ENCODE measurements around the gene TNFRSF9. TPM values are rescaled to one million over a fixed set of nuclear protein-coding genes. Genes with fewer than 3 reads are reported as not detected.

Gene TNFRSF9
- total RNA-seq, 1 experiment from 2014 or later = not detected

DNA sequence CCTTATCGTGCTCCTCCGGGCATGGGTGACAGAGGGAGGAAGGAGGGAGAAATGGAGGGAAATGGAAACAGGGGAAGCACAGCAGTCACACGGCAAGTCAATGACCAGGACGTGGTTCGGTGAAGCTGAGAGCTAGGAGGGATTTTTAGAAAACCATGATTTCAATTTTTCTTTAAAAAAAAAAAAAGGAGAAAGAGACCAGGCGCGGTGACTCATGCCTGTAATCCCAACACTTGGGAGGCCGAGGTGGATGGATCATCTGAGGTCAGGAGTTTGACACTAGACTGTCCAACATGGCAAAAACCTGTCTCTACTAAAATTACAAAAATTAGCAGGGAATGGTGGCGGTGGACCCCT is 776 bp upstream of the TNFRSF9 start:
- no peaks in the 10 kb centered on the region for H3K79me1 ChIP-seq (ENCODE audit: insufficient read depth, low read depth, low read length, poor library complexity, severe bottlenecking)
- no peaks in the 10 kb centered on the region for H3K79me2 ChIP-seq (ENCODE audit: insufficient read depth, low read length)
- no peaks in the 10 kb centered on the region for H3K23me2 ChIP-seq (ENCODE audit: insufficient read length, low read depth, low read length, poor library complexity, severe bottlenecking)
- Mint-ChIP-seq H3K27ac (no peak overlapping the region), H3K4me1 (peaks cover 6 to 15% of the 10 kb centered on the region in 2 experiments; a peak in 3 of 4 replicates), H3K27me3 (ENCODE audit: low read depth) (peaks cover 62% of the 10 kb centered on the region), H3K9me3 (peaks cover 0 to 2% of the 10 kb centered on the region in 2 experiments; a peak in 1 of 5 replicates), H3K36me3 (ENCODE audit: insufficient read depth in 1 of 3, low read depth in 3 of 3) (no peaks in the 10 kb centered on the region), H3K4me3 (peak overlapping the region in 1 of 2 experiments; percentile 5; a peak in 1 of 5 replicates)
- H4K91ac ChIP-seq (ENCODE audit: insufficient read length, low read depth, low read length) = no peak overlapping the region
- no peak overlapping the region for H2BK15ac ChIP-seq (ENCODE audit: low read depth, low read length)
- no peaks in the 10 kb centered on the region for H3K4me1 ChIP-seq (ENCODE audit: insufficient read depth, low read length)
- no peak overlapping the region for H3K18ac ChIP-seq (ENCODE audit: insufficient read length, low read depth, low read length)
- no peak overlapping the region for H2BK20ac ChIP-seq (ENCODE audit: low read depth, low read length, poor library complexity, severe bottlenecking)
- peaks cover 18% of the 10 kb centered on the region; the same call in 1 of the 2 replicates for H3K27me3 ChIP-seq (ENCODE audit: insufficient read depth, low read length)
- H3K14ac ChIP-seq (ENCODE audit: insufficient read depth, low read length) = no peak overlapping the region
- no peak overlapping the region for H3K23ac ChIP-seq (ENCODE audit: insufficient read length, low read depth, low read length)
- H3K4ac ChIP-seq (ENCODE audit: low read depth, low read length) = no peak overlapping the region
- no peak overlapping the region for H4K5ac ChIP-seq (ENCODE audit: insufficient read length, low read depth, low read length)
- H2AK5ac ChIP-seq (ENCODE audit: insufficient read length, low read length) = no peak overlapping the region
- WGBS (ENCODE audit: extremely low coverage, insufficient read length, low lambda C conversion rate) = no CpG with 5 or more reads among the region's 9 CpGs
- H3K27ac ChIP-seq (ENCODE audit: insufficient read length, low read depth, low read length) = no peak overlapping the region
- TF ChIP-seq, protein P1, sequence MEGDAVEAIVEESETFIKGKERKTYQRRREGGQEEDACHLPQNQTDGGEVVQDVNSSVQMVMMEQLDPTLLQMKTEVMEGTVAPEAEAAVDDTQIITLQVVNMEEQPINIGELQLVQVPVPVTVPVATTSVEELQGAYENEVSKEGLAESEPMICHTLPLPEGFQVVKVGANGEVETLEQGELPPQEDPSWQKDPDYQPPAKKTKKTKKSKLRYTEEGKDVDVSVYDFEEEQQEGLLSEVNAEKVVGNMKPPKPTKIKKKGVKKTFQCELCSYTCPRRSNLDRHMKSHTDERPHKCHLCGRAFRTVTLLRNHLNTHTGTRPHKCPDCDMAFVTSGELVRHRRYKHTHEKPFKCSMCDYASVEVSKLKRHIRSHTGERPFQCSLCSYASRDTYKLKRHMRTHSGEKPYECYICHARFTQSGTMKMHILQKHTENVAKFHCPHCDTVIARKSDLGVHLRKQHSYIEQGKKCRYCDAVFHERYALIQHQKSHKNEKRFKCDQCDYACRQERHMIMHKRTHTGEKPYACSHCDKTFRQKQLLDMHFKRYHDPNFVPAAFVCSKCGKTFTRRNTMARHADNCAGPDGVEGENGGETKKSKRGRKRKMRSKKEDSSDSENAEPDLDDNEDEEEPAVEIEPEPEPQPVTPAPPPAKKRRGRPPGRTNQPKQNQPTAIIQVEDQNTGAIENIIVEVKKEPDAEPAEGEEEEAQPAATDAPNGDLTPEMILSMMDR (conservative IDR thresholded peaks at IDR 0.05) = no peak
- DNase-seq = no peak
- H3T11ph ChIP-seq (ENCODE audit: low read length) = no peak overlapping the region
- H3K9me3 ChIP-seq (ENCODE audit: control insufficient read depth, low read depth, low read length) = no peaks in the 10 kb centered on the region
- no peaks in the 10 kb centered on the region for H4K20me1 ChIP-seq (ENCODE audit: control insufficient read depth, insufficient read depth, insufficient read length)
- H3K4me2 ChIP-seq (ENCODE audit: insufficient read depth, insufficient read length, low read length) = no peak overlapping the region
- H2BK12ac ChIP-seq (ENCODE audit: insufficient read length, low read depth, low read length) = no peak overlapping the region
- no peak overlapping the region for H4K8ac ChIP-seq (replicated peaks; ENCODE audit: insufficient read length, low read depth, low read length)
- H3K56ac ChIP-seq (ENCODE audit: insufficient read length, low read depth, low read length) = no peak overlapping the region
- no peak overlapping the region for H2BK5ac ChIP-seq (ENCODE audit: insufficient read length, low read length)
- H3K9ac ChIP-seq (ENCODE audit: extremely low read depth, insufficient read length, low read length) = no peak overlapping the region
- no peak overlapping the region for H2AFZ ChIP-seq (ENCODE audit: low read length)
- H2BK120ac ChIP-seq (ENCODE audit: low read depth, low read length, poor library complexity, severe bottlenecking) = no peak overlapping the region
